GM10266 (cell line): Measurements from ENCODE around the gene SEMA5A.
"Not testable (repeated sequence)": the region's sequence is repeated elsewhere in the genome, so short reads cannot be mapped to it uniquely, and the experiment has no call there.

Experiments
- DNase-seq: peaks from one replicate; pipeline ENCODE4 v3.0.0; 2012; ENCODE audit errors: extremely low spot score
- CTCF ChIP-seq: IDR thresholded peaks from 2 replicates; pipeline ENCODE4 v1.5.1; 2012; ENCODE audit warnings: mild to moderate bottlenecking, low read depth; ENCODE audit not compliant: control insufficient read depth, insufficient read depth; ENCODE audit errors: missing control alignments

Gene SEMA5A

GRCh38 chr5:9361835-9362234, 184.0 kb downstream of the SEMA5A start:
- TF ChIP-seq CTCF: peak; percentile 79
- peak; percentile 62 for DNase-seq

GRCh38 chr5:9358961-9359685, 186.8 kb downstream of the SEMA5A start:
- DNase-seq: no peak
- no peak for TF ChIP-seq CTCF

GRCh38 chr5:9356351-9356825, 189.5 kb downstream of the SEMA5A start:
- no peak for DNase-seq
- TF ChIP-seq CTCF: no peak

- no peak for TF ChIP-seq CTCF
- no peak for DNase-seq
Measured at GRCh38 chr5:9354336-9355081, 191.4 kb downstream of the SEMA5A start.

DNA sequence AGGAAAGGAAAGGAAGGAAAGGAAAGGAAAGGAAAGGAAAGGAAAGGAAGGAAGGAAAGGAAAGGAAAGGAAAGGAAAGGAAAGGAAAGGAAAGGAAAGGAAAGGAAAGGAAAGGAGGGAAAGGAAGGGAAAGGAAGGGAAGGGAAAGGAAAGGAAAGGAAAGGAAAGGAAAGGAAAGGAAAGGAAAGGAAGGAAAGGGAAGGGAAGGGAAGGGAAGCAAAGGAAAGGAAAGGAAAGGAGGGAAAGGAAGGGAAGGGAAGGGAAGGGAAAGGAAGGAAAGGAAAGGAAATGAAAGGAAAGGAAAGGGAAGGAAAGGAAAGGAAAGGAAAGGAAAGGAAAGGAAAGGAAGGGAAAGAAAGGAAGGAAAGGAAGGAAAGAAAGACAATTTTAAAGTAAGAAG, 192.8 kb downstream of the SEMA5A start:
- not testable (repeated sequence) for DNase-seq

- no peak for DNase-seq
- TF ChIP-seq CTCF: no peak
Measured at GRCh38 chr5:9351546-9351945, 194.3 kb downstream of the SEMA5A start.

- no peak for DNase-seq
- no peak for TF ChIP-seq CTCF
Measured at GRCh38 chr5:9350301-9350797, 195.5 kb downstream of the SEMA5A start.
